Neural cell (in vitro differentiated cells): ENCODE measurements around the gene S100A1. TPM values are rescaled to one million over a fixed set of nuclear protein-coding genes. Genes with fewer than 3 reads are reported as not detected.

Experiments used
- H2AFZ ChIP-seq: fragments of 200-600, 300-800 bp; sonication (generic), shearing (Covaris generic); 2 replicates; pipeline ENCODE4 v1.6.0; 2014; ENCODE audit warnings: low read depth, mild to moderate bottlenecking, antibody characterized with exemption, low read length, moderate library complexity
- H3F3A ChIP-seq: fragments of 200-600 bp; shearing (Covaris generic); 2 replicates; pipeline ENCODE4 v1.6.1; 2016; ENCODE audit warnings: mild to moderate bottlenecking, moderate library complexity, mixed read lengths, antibody characterized with exemption, low read length; ENCODE audit not compliant: insufficient read depth, poor library complexity, severe bottlenecking
- H3K27ac ChIP-seq: fragments of 200-600, 300-800 bp; sonication (generic), shearing (Covaris generic); 2 replicates; pipeline ENCODE4 v1.5.1; 2014; ENCODE audit warnings: mild to moderate bottlenecking, low read length, moderate library complexity
- H3K27me3 ChIP-seq: fragments of 300-800, 200-600 bp; sonication (generic), shearing (Covaris generic); 2 replicates; pipeline ENCODE4 v1.6.0; 2014; ENCODE audit warnings: mild to moderate bottlenecking, low read depth, low read length, moderate library complexity; ENCODE audit not compliant: insufficient read depth
- H3K36me3 ChIP-seq: fragments of 300-800, 200-600 bp; sonication (generic), shearing (Covaris generic); 2 replicates; pipeline ENCODE4 v1.5.1; 2014; ENCODE audit warnings: mild to moderate bottlenecking, antibody characterized with exemption, low read length, moderate library complexity; ENCODE audit not compliant: insufficient read depth
- H3K4me2 ChIP-seq: fragments of 300-800, 200-600 bp; sonication (generic), shearing (Covaris generic); 2 replicates; pipeline ENCODE4 v1.6.0; 2014; ENCODE audit warnings: mild to moderate bottlenecking, low read length
- H3K4me3 ChIP-seq: fragments of 300-800, 200-600 bp; sonication (generic), shearing (Covaris generic); 2 replicates; pipeline ENCODE4 v1.5.1; 2014; ENCODE audit warnings: mild to moderate bottlenecking, low read length, moderate library complexity
- H3K79me2 ChIP-seq: fragments of 200-600 bp; shearing (Covaris generic); replicated peaks from 2 replicates; pipeline ENCODE4 v1.6.0; 2014; ENCODE audit warnings: mild to moderate bottlenecking, low read length, moderate library complexity; ENCODE audit not compliant: insufficient read depth
- H3K9ac ChIP-seq: fragments of 300-800, 200-600 bp; sonication (generic), shearing (Covaris generic); 2 replicates; pipeline ENCODE4 v1.6.1; 2016; ENCODE audit warnings: mild to moderate bottlenecking, low read length, mixed read lengths
- H3K9me2 ChIP-seq: fragments of 200-600 bp; shearing (Covaris generic); 2 replicates; pipeline ENCODE4 v1.6.1; 2016; ENCODE audit warnings: mild to moderate bottlenecking, low read length, mixed read lengths; ENCODE audit not compliant: insufficient read depth
- H3K9me3 ChIP-seq: fragments of 200-600, 300-800 bp; sonication (generic), shearing (Covaris generic); 2 replicates; pipeline ENCODE4 v1.6.1; 2016; ENCODE audit warnings: mild to moderate bottlenecking, mixed run types, low read length, moderate library complexity, mixed read lengths
- H4K20me1 ChIP-seq: fragments of 200-600 bp; shearing (Covaris generic); 2 replicates; pipeline ENCODE4 v1.6.1; 2016; ENCODE audit warnings: mild to moderate bottlenecking, mixed run types; ENCODE audit not compliant: insufficient read depth
- EP300 ChIP-seq: fragments of 450-650 bp; conservative IDR thresholded peaks from 2 replicates; pipeline ENCODE4 v1.6.1; 2014; ENCODE audit warnings: antibody characterized with exemption, mild to moderate bottlenecking, moderate library complexity; ENCODE audit not compliant: poor library complexity, severe bottlenecking
- EZH2 ChIP-seq: fragments of 200-600, 300-800 bp; shearing (Covaris generic), sonication (generic); IDR thresholded peaks from 2 replicates; pipeline ENCODE4 v1.6.1; 2014; ENCODE audit warnings: antibody characterized with exemption, low read length, borderline replicate concordance, mild to moderate bottlenecking; ENCODE audit not compliant: insufficient read depth, poor library complexity, severe bottlenecking
- MXI1 ChIP-seq: fragments of 450-650 bp; conservative IDR thresholded peaks from 2 replicates; pipeline ENCODE4 v1.6.1; 2014; ENCODE audit warnings: antibody characterized with exemption, mild to moderate bottlenecking; ENCODE audit not compliant: poor library complexity, severe bottlenecking
- POLR2AphosphoS5 ChIP-seq: IDR thresholded peaks from 2 replicates; pipeline ENCODE4 v1.6.1; 2012
- RAD21 ChIP-seq: fragments of 450-650 bp; conservative IDR thresholded peaks from 2 replicates; pipeline ENCODE4 v1.6.1; 2014; ENCODE audit warnings: antibody characterized with exemption, mild to moderate bottlenecking, moderate library complexity
- SMC3 ChIP-seq: fragments of 450-650 bp; conservative IDR thresholded peaks from 2 replicates; pipeline ENCODE4 v1.6.1; 2014; ENCODE audit warnings: antibody characterized with exemption, mild to moderate bottlenecking, moderate library complexity; ENCODE audit not compliant: poor library complexity
- TAF1 ChIP-seq: IDR thresholded peaks from 2 replicates; pipeline ENCODE4 v1.6.1; 2012; ENCODE audit warnings: low read depth
- polyA plus RNA-seq: library from polyadenylated mRNA; depleted of rRNA; stranded (reverse); fragments of >200 nt; gene quantifications from 2 replicates; pipeline ENCODE4 v1.2.3, GENCODE V29; 2014
- TF ChIP-seq, protein P1 (sequence below): IDR thresholded peaks from 2 replicates; pipeline ENCODE4 v1.6.1; 2012; ENCODE audit warnings: borderline replicate concordance
- TF ChIP-seq, protein P2 (sequence below): fragments of 450-650 bp; IDR thresholded peaks from 2 replicates; pipeline ENCODE4 v1.5.1; 2014; ENCODE audit warnings: antibody characterized with exemption, mild to moderate bottlenecking, moderate library complexity; ENCODE audit not compliant: poor library complexity, severe bottlenecking

S100A1 gene
- polyA plus RNA-seq, 1 donor from 2014 or later, result not detected

DNA sequence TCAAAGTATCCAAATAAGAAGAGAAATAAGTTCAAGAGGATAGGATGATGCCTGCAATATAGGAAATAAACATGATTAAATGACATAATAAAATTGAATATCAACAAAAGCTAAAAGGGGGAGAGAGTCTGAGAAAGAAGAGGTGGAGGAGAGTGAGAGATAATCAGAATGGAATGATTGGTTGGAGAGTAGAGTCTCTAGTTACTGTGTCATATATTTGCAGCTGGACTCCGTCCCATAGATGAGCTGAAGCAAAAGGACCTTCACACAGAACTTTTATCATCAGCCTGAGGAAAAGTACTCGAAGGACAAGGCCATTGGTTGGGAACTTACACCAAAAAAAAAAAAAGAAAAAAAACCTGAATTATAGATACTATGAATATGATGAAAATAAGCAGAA is 39.8 kb upstream of the S100A1 start:
- Histone ChIP-seq H3K4me3 (no peak overlapping the region), H3F3A (no peaks in the 10 kb centered on the region), H3K36me3 (no peaks in the 10 kb centered on the region), H4K20me1 (no peaks in the 10 kb centered on the region), H3K4me2 (no peak overlapping the region), H3K9me2 (no peaks in the 10 kb centered on the region), H3K79me2 (no peaks in the 10 kb centered on the region), H3K27ac (no peak overlapping the region), H3K9me3 (no peaks in the 10 kb centered on the region), H3K27me3 (no peaks in the 10 kb centered on the region), H3K9ac (no peak overlapping the region), H2AFZ (no peak overlapping the region)
- no peak for TF ChIP-seq EZH2
- no peak for TF ChIP-seq TAF1
- TF ChIP-seq SMC3, result no peak
- TF ChIP-seq MXI1, result no peak

DNA sequence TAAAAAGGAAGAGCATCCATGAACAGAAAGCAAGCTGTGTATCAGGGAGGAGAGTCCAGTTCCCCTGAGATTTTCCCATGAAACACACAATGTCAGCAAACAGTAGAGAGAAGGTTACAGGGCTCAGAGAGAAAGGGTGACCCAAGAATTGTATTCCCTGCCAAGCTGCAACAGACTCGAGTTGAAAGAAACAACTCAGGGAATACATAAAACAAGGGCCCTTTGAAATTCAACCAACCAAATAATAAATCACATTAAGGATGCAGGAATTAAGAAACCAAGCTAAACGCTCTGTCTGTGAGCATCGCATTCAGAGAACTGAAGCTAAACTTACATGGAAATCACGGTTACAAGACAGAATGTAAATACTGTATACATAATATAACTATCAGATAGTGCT is 35.5 kb upstream of the S100A1 start:
- Histone ChIP-seq H4K20me1 (no peaks in the 10 kb centered on the region), H3K36me3 (no peaks in the 10 kb centered on the region), H3K27ac (no peak overlapping the region), H3K4me3 (no peak overlapping the region), H3K9me2 (no peaks in the 10 kb centered on the region), H3K27me3 (no peaks in the 10 kb centered on the region), H3F3A (no peaks in the 10 kb centered on the region), H3K4me2 (no peak overlapping the region), H3K79me2 (no peaks in the 10 kb centered on the region), H2AFZ (no peak overlapping the region), H3K9me3 (no peaks in the 10 kb centered on the region), H3K9ac (no peak overlapping the region)
- TF ChIP-seq SMC3, result no peak
- TF ChIP-seq EP300, result no peak
- no peak for TF ChIP-seq RAD21
- TF ChIP-seq, protein P1, sequence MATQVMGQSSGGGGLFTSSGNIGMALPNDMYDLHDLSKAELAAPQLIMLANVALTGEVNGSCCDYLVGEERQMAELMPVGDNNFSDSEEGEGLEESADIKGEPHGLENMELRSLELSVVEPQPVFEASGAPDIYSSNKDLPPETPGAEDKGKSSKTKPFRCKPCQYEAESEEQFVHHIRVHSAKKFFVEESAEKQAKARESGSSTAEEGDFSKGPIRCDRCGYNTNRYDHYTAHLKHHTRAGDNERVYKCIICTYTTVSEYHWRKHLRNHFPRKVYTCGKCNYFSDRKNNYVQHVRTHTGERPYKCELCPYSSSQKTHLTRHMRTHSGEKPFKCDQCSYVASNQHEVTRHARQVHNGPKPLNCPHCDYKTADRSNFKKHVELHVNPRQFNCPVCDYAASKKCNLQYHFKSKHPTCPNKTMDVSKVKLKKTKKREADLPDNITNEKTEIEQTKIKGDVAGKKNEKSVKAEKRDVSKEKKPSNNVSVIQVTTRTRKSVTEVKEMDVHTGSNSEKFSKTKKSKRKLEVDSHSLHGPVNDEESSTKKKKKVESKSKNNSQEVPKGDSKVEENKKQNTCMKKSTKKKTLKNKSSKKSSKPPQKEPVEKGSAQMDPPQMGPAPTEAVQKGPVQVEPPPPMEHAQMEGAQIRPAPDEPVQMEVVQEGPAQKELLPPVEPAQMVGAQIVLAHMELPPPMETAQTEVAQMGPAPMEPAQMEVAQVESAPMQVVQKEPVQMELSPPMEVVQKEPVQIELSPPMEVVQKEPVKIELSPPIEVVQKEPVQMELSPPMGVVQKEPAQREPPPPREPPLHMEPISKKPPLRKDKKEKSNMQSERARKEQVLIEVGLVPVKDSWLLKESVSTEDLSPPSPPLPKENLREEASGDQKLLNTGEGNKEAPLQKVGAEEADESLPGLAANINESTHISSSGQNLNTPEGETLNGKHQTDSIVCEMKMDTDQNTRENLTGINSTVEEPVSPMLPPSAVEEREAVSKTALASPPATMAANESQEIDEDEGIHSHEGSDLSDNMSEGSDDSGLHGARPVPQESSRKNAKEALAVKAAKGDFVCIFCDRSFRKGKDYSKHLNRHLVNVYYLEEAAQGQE, result no peak
- TF ChIP-seq MXI1, result no peak
- no peak for TF ChIP-seq EZH2
- no peak for TF ChIP-seq POLR2AphosphoS5
- no peak for TF ChIP-seq TAF1
- TF ChIP-seq, protein P2, sequence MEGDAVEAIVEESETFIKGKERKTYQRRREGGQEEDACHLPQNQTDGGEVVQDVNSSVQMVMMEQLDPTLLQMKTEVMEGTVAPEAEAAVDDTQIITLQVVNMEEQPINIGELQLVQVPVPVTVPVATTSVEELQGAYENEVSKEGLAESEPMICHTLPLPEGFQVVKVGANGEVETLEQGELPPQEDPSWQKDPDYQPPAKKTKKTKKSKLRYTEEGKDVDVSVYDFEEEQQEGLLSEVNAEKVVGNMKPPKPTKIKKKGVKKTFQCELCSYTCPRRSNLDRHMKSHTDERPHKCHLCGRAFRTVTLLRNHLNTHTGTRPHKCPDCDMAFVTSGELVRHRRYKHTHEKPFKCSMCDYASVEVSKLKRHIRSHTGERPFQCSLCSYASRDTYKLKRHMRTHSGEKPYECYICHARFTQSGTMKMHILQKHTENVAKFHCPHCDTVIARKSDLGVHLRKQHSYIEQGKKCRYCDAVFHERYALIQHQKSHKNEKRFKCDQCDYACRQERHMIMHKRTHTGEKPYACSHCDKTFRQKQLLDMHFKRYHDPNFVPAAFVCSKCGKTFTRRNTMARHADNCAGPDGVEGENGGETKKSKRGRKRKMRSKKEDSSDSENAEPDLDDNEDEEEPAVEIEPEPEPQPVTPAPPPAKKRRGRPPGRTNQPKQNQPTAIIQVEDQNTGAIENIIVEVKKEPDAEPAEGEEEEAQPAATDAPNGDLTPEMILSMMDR, result no peak

DNA sequence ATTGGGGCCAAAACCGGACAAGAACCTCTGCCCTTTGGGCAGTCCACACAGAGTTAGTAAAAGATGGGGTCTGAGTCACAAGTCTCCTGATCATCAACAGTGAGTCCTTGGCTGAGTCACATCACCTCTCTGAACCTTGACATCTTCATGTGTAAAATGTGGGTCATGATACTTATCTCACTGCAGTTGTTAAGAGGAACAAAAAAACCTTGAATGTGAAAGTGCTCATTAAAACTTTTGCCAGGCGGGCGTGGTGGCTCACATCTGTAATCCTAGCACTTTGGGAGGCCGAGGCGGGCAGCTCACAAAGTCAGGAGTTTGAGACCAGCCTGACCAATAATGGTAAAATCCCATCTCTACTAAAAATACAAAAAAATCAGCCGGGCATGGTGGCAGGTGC is 31.0 kb upstream of the S100A1 start:
- no peak for TF ChIP-seq RAD21
- no peak for TF ChIP-seq POLR2AphosphoS5
- no peak for TF ChIP-seq MXI1
- TF ChIP-seq, protein P1, result no peak
- no peak for TF ChIP-seq SMC3
- no peak for TF ChIP-seq EP300
- TF ChIP-seq, protein P2, result no peak
- TF ChIP-seq EZH2, result no peak
- TF ChIP-seq TAF1, result no peak
- Histone ChIP-seq H3K4me3 (no peak overlapping the region), H3K36me3 (no peaks in the 10 kb centered on the region), H4K20me1 (no peaks in the 10 kb centered on the region), H2AFZ (no peak overlapping the region), H3K4me2 (no peak overlapping the region), H3K27me3 (no peaks in the 10 kb centered on the region), H3K9me3 (no peaks in the 10 kb centered on the region), H3F3A (no peaks in the 10 kb centered on the region), H3K9ac (no peak overlapping the region), H3K27ac (no peak overlapping the region), H3K9me2 (no peaks in the 10 kb centered on the region), H3K79me2 (no peaks in the 10 kb centered on the region)
